A549 (cell line): ENCODE data around the gene NXNL2. TPM values are rescaled to one million over a fixed set of nuclear protein-coding genes. Genes with fewer than 3 reads are reported as not detected.

Experiments
- ATAC-seq, 2 experiments: fragments of 200-7000 bp in 1 of 2; fragments of >200 bp in 1 of 2; cut with Nextera tagmentation in 1 of 2; cut with Tn5 transposase in 1 of 2; 3 replicates each; pipeline versions ENCODE4 v1.8.0 to v1.9.1; 2018 to 2020; ENCODE audit warnings: mild to moderate bottlenecking in 1 of 2, moderate library complexity in 1 of 2
- CTCF ChIA-PET: fragments of 300-600 bp; sonication (Branson Sonifier 250); formaldehyde crosslinking; extraction: SDS; loops from one replicate; lab custom pipeline; 2021; ENCODE audit warnings: antibody characterized with exemption, inconsistent platforms; lab: Yijun Ruan, JAX
- POLR2A ChIA-PET: fragments of 350-600 bp; formaldehyde crosslinking; extraction: SDS; loops from one replicate; lab custom pipeline; 2021; ENCODE audit warnings: antibody characterized with exemption, inconsistent platforms; lab: Yijun Ruan, JAX
- DNase-seq, 2 experiments: peaks; one replicate each; pipeline versions ENCODE4 v3.0.0 to v3.0.0-alpha.2; 2011 to 2016; ENCODE audit warnings: low read depth in 1 of 2, low spot score in 1 of 2
- FAIRE-seq: peaks from 2 replicates; lab custom pipeline; 2011; peaks lifted over from hg19 to GRCh38; lab: Jason Lieb, UNC
- H3K27ac ChIP-seq, 2 experiments: fragments of >200 bp; sonication (Bioruptor Twin); formaldehyde crosslinking; 3 replicates each; pipeline ENCODE4 v1.5.1; 2016 to 2017
- H3K4me1 ChIP-seq: fragments of >200 bp; sonication (Bioruptor Twin); formaldehyde crosslinking; 3 replicates; pipeline ENCODE4 v1.6.1; 2016
- H3K4me2 ChIP-seq: fragments of >200 bp; sonication (Bioruptor Twin); formaldehyde crosslinking; 3 replicates; pipeline ENCODE4 v1.6.1; 2016
- H3K4me3 ChIP-seq: fragments of >200 bp; sonication (Bioruptor Twin); formaldehyde crosslinking; 3 replicates; pipeline ENCODE4 v1.5.1; 2016
- H3K9me3 ChIP-seq: fragments of >200 bp; sonication (Bioruptor Twin); formaldehyde crosslinking; 3 replicates; pipeline ENCODE4 v1.6.1; 2016
- BCL3 ChIP-seq: fragments of >200 bp; sonication (Bioruptor Twin); formaldehyde crosslinking; IDR thresholded peaks from 3 replicates; pipeline ENCODE4 v1.6.1; 2016
- CBX2 ChIP-seq: fragments of 200-600 bp; sonication (generic); IDR thresholded peaks from 2 replicates; pipeline ENCODE4 v1.6.1; 2016; ENCODE audit warnings: low read depth, mild to moderate bottlenecking, borderline replicate concordance
- CBX8 ChIP-seq: fragments of 200-600 bp; sonication (generic); IDR thresholded peaks from 2 replicates; pipeline ENCODE4 v1.6.1; 2016
- CEBPB ChIP-seq, 2 experiments: fragments of >200 bp in 1 of 2; sonication (Bioruptor Twin) in 1 of 2; formaldehyde crosslinking in 1 of 2; IDR thresholded peaks; 2 replicates each; pipeline ENCODE4 v1.6.1; 2012 to 2016
- ELK1 ChIP-seq: fragments of 150-350 bp; IDR thresholded peaks from 2 replicates; pipeline ENCODE4 v1.6.1; 2014; ENCODE audit warnings: low read depth, mild to moderate bottlenecking, low read length
- FOXS1 ChIP-seq: fragments of 250-450 bp; sonication (Bioruptor Pico); IDR thresholded peaks from 2 replicates; pipeline ENCODE4 v1.5.0; 2020; ENCODE audit warnings: mild to moderate bottlenecking, moderate library complexity
- GATA3 ChIP-seq: IDR thresholded peaks from 2 replicates; pipeline ENCODE4 v1.6.1; 2012; ENCODE audit warnings: borderline replicate concordance
- HDAC2 ChIP-seq: fragments of 200-600 bp; sonication (generic); IDR thresholded peaks from 2 replicates; pipeline ENCODE4 v1.6.1; 2016
- HES2 ChIP-seq: fragments of >200 bp; sonication (Bioruptor Twin); formaldehyde crosslinking; IDR thresholded peaks from 2 replicates; pipeline ENCODE4 v1.6.1; 2016
- HMGXB4 ChIP-seq: fragments of 250-450 bp; sonication (Bioruptor Pico); IDR thresholded peaks from 2 replicates; pipeline ENCODE4 v1.5.0; 2021; ENCODE audit warnings: mild to moderate bottlenecking, moderate library complexity, borderline replicate concordance
- HOXB5 ChIP-seq: fragments of 250-450 bp; sonication (Bioruptor Pico); IDR thresholded peaks from 2 replicates; pipeline ENCODE4 v1.5.0; 2020; ENCODE audit warnings: mild to moderate bottlenecking, moderate library complexity
- JUN ChIP-seq, 2 experiments: fragments of >200 bp; sonication (Bioruptor Twin); formaldehyde crosslinking; IDR thresholded peaks; 2 replicates in 1 of 2; 3 replicates in 1 of 2; pipeline ENCODE4 v1.6.1; 2016 to 2017
- JUNB ChIP-seq: fragments of >200 bp; sonication (Bioruptor Twin); formaldehyde crosslinking; IDR thresholded peaks from 2 replicates; pipeline ENCODE4 v1.6.1; 2016
- MYC ChIP-seq: IDR thresholded peaks from 2 replicates; pipeline ENCODE4 v1.6.1; 2012; ENCODE audit warnings: mild to moderate bottlenecking, inconsistent platforms, low read length, improper control_type of control experiment, borderline replicate concordance
- NR3C1 ChIP-seq: fragments of >200 bp; sonication (Bioruptor Twin); formaldehyde crosslinking; IDR thresholded peaks from 3 replicates; pipeline ENCODE4 v1.6.1; 2017
- PHF8 ChIP-seq: fragments of 200-600 bp; sonication (generic); IDR thresholded peaks from 2 replicates; pipeline ENCODE4 v1.6.1; 2016; ENCODE audit warnings: low read depth, mild to moderate bottlenecking, antibody characterized with exemption, moderate library complexity, borderline replicate concordance
- RCOR1 ChIP-seq: fragments of 150-350 bp; IDR thresholded peaks from 2 replicates; pipeline ENCODE4 v1.6.1; 2014; ENCODE audit warnings: antibody characterized with exemption, low read length, low read depth
- RNF2 ChIP-seq: fragments of 200-600 bp; sonication (generic); IDR thresholded peaks from 2 replicates; pipeline ENCODE4 v1.6.1; 2016; ENCODE audit warnings: low read depth, mild to moderate bottlenecking, antibody characterized with exemption, moderate library complexity, borderline replicate concordance
- SMC3 ChIP-seq: fragments of >200 bp; sonication (Bioruptor Twin); formaldehyde crosslinking; IDR thresholded peaks from 3 replicates; pipeline ENCODE4 v1.6.1; 2018; ENCODE audit warnings: inconsistent platforms
- TFCP2L1 ChIP-seq: fragments of 250-450 bp; sonication (Bioruptor Pico); IDR thresholded peaks from 2 replicates; pipeline ENCODE4 v1.5.0; 2021; ENCODE audit warnings: mild to moderate bottlenecking
- TP53 ChIP-seq: fragments of 250-450 bp; sonication (Bioruptor Pico); IDR thresholded peaks from 2 replicates; pipeline ENCODE4 v1.5.0; 2021; ENCODE audit warnings: mild to moderate bottlenecking, moderate library complexity
- USF2 ChIP-seq: fragments of 450-650 bp; IDR thresholded peaks from 2 replicates; pipeline ENCODE4 v1.6.1; 2014; ENCODE audit warnings: antibody characterized with exemption
- ZNF302 ChIP-seq: fragments of 250-450 bp; sonication (Bioruptor Pico); IDR thresholded peaks from 2 replicates; pipeline ENCODE4 v1.9.0; 2021; ENCODE audit warnings: inconsistent platforms, mild to moderate bottlenecking, moderate library complexity
- ZSCAN20 ChIP-seq: fragments of 250-450 bp; sonication (Bioruptor Pico); IDR thresholded peaks from 2 replicates; pipeline ENCODE4 v1.8.0; 2022; ENCODE audit warnings: mild to moderate bottlenecking, moderate library complexity
- WGBS: methylation state at CpG from one replicate; pipeline ENCODE4 v1.1.6; 2017; ENCODE audit errors: missing lambda C conversion rate; 5-methylcytosine and 5-hydroxymethylcytosine counted together
- polyA plus RNA-seq, 4 experiments: library from polyadenylated mRNA; depleted of rRNA in 3 of 4; stranded (reverse); fragments of >200 nt; fragmentation: RNase III in 1 of 4; extraction: RNeasy Plus Mini Kit Qiagen cat#74134 plus additional on column Dnase treatment in 1 of 4; gene quantifications; 2 replicates in 3 of 4; 3 replicates in 1 of 4; pipeline ENCODE4 v1.2.3, GENCODE V29; 2011 to 2017

The NXNL2 gene
- polyA plus RNA-seq, 2 of the 4 experiments (the other 2 are of a cell fraction) = 0.71 to 1.4 TPM

- ChIA-PET POLR2A (no interaction called here), CTCF (no interaction called here)
- peaks cover 20% of the 10 kb centered on the region; the same call in 1 of the 3 replicates for H3K4me1 ChIP-seq
- TF ChIP-seq SMC3 = no peak
- TF ChIP-seq ZSCAN20 (CRISPR knock-in tag) = no peak
- TF ChIP-seq HDAC2 = no peak
- no peak for TF ChIP-seq PHF8
- TF ChIP-seq RNF2 = no peak
- no peak for TF ChIP-seq CBX8
- no peak for FAIRE-seq
- no peak overlapping the region for H3K4me3 ChIP-seq
- no peaks in the 10 kb centered on the region for H3K9me3 ChIP-seq
- 95% methylated on average over 8 of the region's 10 CpGs for WGBS
- no peak for DNase-seq
- H3K4me2 ChIP-seq = no peak overlapping the region
- H3K27ac ChIP-seq = no peak overlapping the region
- no peak for ATAC-seq
Observed at GRCh38 chr9:88540251-88540763, 5.3 kb downstream of the NXNL2 start.

GRCh38 chr9:88544245-88544644, 9.3 kb downstream of the NXNL2 start:
- POLR2A ChIA-PET = no interaction called here
- 18% methylated on average over 11 of the region's 11 CpGs for WGBS
- Histone ChIP-seq H3K27ac (peak overlapping the region in 1 of 2 experiments; percentile 59; a peak in 3 of 6 replicates), H3K9me3 (peaks cover 4% of the 10 kb centered on the region; the same call in 1 of the 3 replicates), H3K4me1 (peaks cover 9% of the 10 kb centered on the region; the same call in 1 of the 3 replicates), H3K4me3 (0 out of 3 replicates have a peak overlapping the region, but pooled peaks have one; percentile 21), H3K4me2 (peak overlapping the region; percentile 67)
- DNase-seq = peak; percentile 28 to 58
- ATAC-seq = peak; percentile 70 to 82
- FAIRE-seq = no peak
- TF ChIP-seq SMC3 = no peak
- TF ChIP-seq RNF2 = no peak
- TF ChIP-seq CEBPB (IDR thresholded peaks at IDR 0.05) = peak in 1 of 2 experiments; percentile 47; a peak in 1 of 4 replicates
- no peak for TF ChIP-seq HES2
- no peak for TF ChIP-seq GATA3
- CTCF ChIA-PET = interaction anchor here (1.0 to 1.5 kb wide), 2 partner anchors 35 to 150 kb away, joined by 3 to 4 read pairs; no protein-coding TSS in a partner anchor

GRCh38 chr9:88551546-88552137, 16.7 kb downstream of the NXNL2 start:
- peaks cover 4% of the 10 kb centered on the region; the same call in 1 of the 3 replicates for H3K9me3 ChIP-seq
- DNase-seq (no peak), ATAC-seq (no peak), FAIRE-seq (no peak)
- H3K4me3 ChIP-seq = no peak overlapping the region
- CTCF ChIA-PET = interaction anchor here (0.7 to 1.8 kb wide), 4 partner anchors 13 to 501 kb away, joined by 3 to 6 read pairs (median 4); no protein-coding TSS in a partner anchor
- POLR2A ChIA-PET = no interaction called here
- no peak overlapping the region for H3K27ac ChIP-seq
- H3K4me1 ChIP-seq = no peaks in the 10 kb centered on the region
- TF ChIP-seq SMC3 = no peak
- TF ChIP-seq JUNB = no peak
- no peak for TF ChIP-seq HOXB5 (CRISPR knock-in tag)
- TF ChIP-seq JUN (IDR thresholded peaks at IDR 0.05) = no peak
- no peak for TF ChIP-seq CBX2
- TF ChIP-seq BCL3 = no peak
- TF ChIP-seq USF2 = no peak
- no peak for TF ChIP-seq HES2
- no peak for TF ChIP-seq NR3C1
- no peak for TF ChIP-seq TP53 (CRISPR knock-in tag)
- WGBS = 48% methylated on average over 2 of the region's 2 CpGs
- no peak overlapping the region for H3K4me2 ChIP-seq

GRCh38 chr9:88553350-88553749, 18.4 kb downstream of the NXNL2 start:
- no peak for ATAC-seq
- POLR2A ChIA-PET = no interaction called here
- Histone ChIP-seq H3K4me2 (no peak overlapping the region), H3K4me3 (no peak overlapping the region), H3K27ac (no peak overlapping the region), H3K4me1 (no peaks in the 10 kb centered on the region), H3K9me3 (peaks cover 4% of the 10 kb centered on the region; the same call in 1 of the 3 replicates)
- 72% methylated on average over 3 of the region's 3 CpGs for WGBS
- CTCF ChIA-PET = no interaction called here
- no peak for DNase-seq
- no peak for FAIRE-seq
- TF ChIP-seq RCOR1 = no peak
- TF ChIP-seq RNF2 = no peak
- TF ChIP-seq MYC = no peak
- no peak for TF ChIP-seq HMGXB4
- TF ChIP-seq ELK1 = no peak
- TF ChIP-seq CBX2 = no peak
- no peak for TF ChIP-seq FOXS1
- no peak for TF ChIP-seq NR3C1
- TF ChIP-seq TFCP2L1 = no peak
- no peak for TF ChIP-seq ZNF302
